Ectodermal cell (in vitro differentiated cells): ENCODE data around the gene LPP.

Experiments
- H3K27ac ChIP-seq: 2 replicates; pipeline ENCODE4 v1.7.0; 2013; ENCODE audit warnings: mild to moderate bottlenecking, low read depth, low read length; ENCODE audit not compliant: insufficient read depth, poor library complexity, severe bottlenecking
- H3K27me3 ChIP-seq: 2 replicates; pipeline ENCODE4 v1.7.0; 2013; ENCODE audit warnings: mild to moderate bottlenecking, low read length; ENCODE audit not compliant: insufficient read depth, control insufficient read depth, poor library complexity, severe bottlenecking
- H3K36me3 ChIP-seq: one replicate; pipeline ENCODE4 v1.7.0; 2013; ENCODE audit warnings: low read length; ENCODE audit not compliant: control insufficient read depth, insufficient read depth
- H3K4me1 ChIP-seq: one replicate; pipeline ENCODE4 v1.7.0; 2013; ENCODE audit warnings: low read length; ENCODE audit not compliant: control insufficient read depth, insufficient read depth
- H3K4me3 ChIP-seq: 2 replicates; pipeline ENCODE4 v1.7.0; 2013; ENCODE audit warnings: low read depth, low read length, control low read depth; ENCODE audit not compliant: insufficient read depth
- H3K9me3 ChIP-seq: 2 replicates; pipeline ENCODE4 v1.7.0; 2013; ENCODE audit warnings: mild to moderate bottlenecking, low read length, moderate library complexity; ENCODE audit not compliant: control insufficient read depth
- WGBS, 2 experiments: methylation state at CpG; one replicate each; pipeline ENCODE4 v1.1.7; 2013; ENCODE audit warnings: missing lambda C conversion rate in 2 of 2; 5-methylcytosine and 5-hydroxymethylcytosine counted together

Gene LPP

DNA sequence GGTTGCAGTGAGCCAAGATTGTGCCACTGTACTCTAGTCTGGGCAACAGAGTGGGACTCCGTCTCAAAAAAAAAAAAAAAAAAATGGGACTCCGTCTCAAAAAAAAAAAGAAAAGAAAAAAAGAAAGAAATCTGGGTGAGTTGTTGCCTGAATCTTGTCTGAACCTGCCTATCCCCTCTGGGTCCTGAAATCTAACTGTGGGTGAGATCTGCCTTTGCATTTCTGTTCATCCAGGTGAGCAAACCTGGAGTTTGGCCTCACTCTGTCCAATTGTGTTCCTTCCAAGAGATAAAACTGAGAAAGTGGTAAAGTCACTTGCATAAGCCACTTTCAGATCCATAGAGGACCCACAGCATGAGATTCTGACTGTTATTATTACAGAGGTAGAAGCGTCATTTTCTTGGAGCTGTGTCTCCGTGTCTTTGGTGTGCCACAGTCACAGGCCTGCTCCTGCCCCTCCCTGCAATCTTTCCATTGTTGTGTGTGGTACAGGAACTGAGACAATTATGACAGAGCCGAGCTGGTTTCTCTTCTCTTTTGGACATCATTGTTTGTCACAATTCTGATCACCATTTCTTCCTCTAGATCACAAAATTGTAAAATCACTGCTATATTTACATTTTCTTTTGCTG is 235.9 kb downstream of the LPP start:
- Histone ChIP-seq H3K4me3 (no peak overlapping the region), H3K9me3 (no peaks in the 10 kb centered on the region), H3K27me3 (no peaks in the 10 kb centered on the region), H3K4me1 (peaks cover 9% of the 10 kb centered on the region), H3K36me3 (no peaks in the 10 kb centered on the region), H3K27ac (no peak overlapping the region)
- 94 to 95% methylated on average over 5 of the region's 5 CpGs for WGBS, 2 experiments

DNA sequence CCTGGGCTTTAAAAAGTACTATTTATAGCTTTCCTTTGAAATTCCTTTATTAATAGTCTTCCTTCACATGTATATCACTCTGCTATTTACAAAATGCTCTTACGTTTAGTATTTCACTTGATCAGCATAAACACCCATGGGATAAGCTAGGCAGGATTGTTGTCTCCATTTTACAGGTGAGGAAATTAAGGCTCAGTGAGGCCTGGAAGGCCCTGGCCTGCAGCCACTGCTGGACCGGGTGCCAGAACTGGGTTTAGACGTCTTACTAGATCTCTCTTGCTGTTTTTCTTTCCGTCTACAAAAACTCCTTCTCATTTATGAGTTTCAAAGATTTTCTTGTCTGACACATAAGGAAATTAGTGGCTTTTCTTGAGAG is 236.4 kb downstream of the LPP start:
- H3K27ac ChIP-seq: peak overlapping the region; percentile 20
- no peaks in the 10 kb centered on the region for H3K9me3 ChIP-seq
- H3K27me3 ChIP-seq: no peaks in the 10 kb centered on the region
- H3K36me3 ChIP-seq: no peaks in the 10 kb centered on the region
- WGBS, 2 experiments: 91% methylated on average over 4 of the region's 4 CpGs
- peaks cover 9% of the 10 kb centered on the region for H3K4me1 ChIP-seq
- no peak overlapping the region for H3K4me3 ChIP-seq

DNA sequence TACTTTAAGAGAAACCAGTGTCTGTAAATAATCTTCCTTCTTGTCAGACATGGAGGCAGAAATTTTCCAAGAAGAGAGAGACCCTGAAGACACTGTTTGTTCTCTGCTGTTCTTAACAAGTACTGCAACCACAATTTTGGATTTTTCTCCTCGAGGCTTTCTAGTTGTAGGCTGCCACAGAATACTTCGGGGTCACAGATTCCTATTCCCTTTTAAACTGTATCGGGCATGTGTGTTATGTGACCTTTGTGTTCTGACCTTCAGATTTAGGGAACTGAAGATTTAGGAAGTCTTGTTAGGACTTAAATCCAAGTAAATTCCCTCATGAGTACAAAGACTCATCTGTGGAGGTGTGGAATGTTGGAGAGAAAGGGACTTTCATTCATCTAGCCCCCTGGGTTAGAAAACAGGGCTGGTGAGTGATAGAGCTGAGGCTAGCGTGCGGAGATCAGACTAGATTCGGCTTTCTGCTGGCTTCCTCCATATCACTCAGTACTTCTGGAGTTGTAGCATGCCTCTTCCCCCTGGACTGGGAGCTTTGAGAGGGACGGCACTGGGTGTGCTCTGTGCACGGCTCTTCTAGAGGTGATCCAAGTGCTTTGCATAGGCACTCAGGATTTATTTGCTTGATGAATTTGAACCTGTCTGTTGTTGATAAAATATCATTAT is 237.0 kb downstream of the LPP start:
- 73 to 79% methylated on average over 8 of the region's 8 CpGs for WGBS, 2 experiments
- no peaks in the 10 kb centered on the region for H3K9me3 ChIP-seq
- H3K27ac ChIP-seq: peak overlapping the region; percentile 20
- peaks cover 9% of the 10 kb centered on the region for H3K4me1 ChIP-seq
- no peaks in the 10 kb centered on the region for H3K27me3 ChIP-seq
- H3K4me3 ChIP-seq: no peak overlapping the region
- H3K36me3 ChIP-seq: no peaks in the 10 kb centered on the region

DNA sequence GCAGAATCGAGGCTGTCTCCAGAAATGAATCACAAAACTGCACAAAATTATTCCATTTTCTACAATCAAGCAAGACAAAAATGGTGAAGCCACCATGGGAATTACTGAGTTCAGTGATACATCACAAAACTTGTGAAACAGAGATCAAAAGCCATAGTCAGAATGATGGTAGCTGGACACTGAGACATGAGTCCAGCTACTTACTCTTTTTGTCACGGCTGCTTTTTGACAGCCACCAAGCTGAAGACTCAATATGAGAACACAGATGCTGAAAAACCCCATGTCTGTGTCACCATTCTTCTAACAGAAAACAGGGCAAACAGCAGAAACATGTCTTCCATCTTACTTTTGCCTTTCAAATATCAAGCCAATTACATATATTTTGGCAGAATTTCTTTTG is 237.6 kb downstream of the LPP start:
- Histone ChIP-seq H3K4me1 (peaks cover 9% of the 10 kb centered on the region), H3K4me3 (no peak overlapping the region), H3K27me3 (no peaks in the 10 kb centered on the region), H3K36me3 (no peaks in the 10 kb centered on the region), H3K27ac (no peak overlapping the region), H3K9me3 (no peaks in the 10 kb centered on the region)
- 98 to 99% methylated on average over 2 of the region's 2 CpGs for WGBS, 2 experiments

DNA sequence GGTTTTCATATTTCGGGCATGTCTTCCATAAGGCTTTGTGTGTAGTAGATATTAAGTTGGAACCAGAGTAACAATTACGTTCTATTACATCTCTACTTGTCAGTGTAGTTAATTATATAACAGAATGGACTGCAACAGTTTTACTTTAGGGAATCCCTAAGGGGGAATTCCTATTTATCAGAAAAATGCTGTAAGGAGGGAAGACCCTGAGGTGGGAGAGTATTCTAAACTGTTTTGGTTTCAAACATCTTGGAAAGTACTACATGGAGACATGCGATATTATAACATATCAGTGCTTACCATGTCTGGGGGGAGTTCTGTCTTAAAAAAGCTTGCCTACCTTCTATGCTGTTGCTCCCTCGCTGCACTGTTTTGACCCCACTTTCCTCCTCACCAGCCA is 238.1 kb downstream of the LPP start:
- Histone ChIP-seq H3K4me1 (peaks cover 9% of the 10 kb centered on the region), H3K27ac (no peak overlapping the region), H3K27me3 (no peaks in the 10 kb centered on the region), H3K9me3 (no peaks in the 10 kb centered on the region), H3K36me3 (no peaks in the 10 kb centered on the region), H3K4me3 (no peak overlapping the region)
- 83 to 90% methylated on average over 1 to 2 of the region's 4 CpGs for WGBS, 2 experiments

DNA sequence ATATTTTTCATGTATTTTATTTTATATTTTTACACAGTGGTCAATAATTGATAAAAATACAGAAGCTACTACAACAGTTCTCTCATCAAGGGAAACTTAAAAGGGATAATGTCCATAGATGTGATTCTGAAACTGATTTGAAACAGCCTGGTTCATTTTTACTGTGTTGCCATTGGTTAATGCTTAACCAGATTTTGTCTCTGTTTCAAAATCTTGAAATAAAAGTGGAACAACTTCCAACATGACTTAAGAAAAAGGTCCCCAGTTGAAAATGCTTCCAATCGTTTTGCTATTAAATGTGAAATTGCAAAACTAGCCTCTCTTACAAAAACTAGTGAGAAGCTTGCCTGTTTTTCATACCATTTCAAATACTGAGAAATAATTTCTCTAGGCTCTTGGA is 240.7 kb downstream of the LPP start:
- 82 to 94% methylated on average over 1 of the region's 1 CpG for whole genome bisulfite sequencing, 2 experiments
- Histone ChIP-seq H3K4me1 (peaks cover 9% of the 10 kb centered on the region), H3K4me3 (no peak overlapping the region), H3K27ac (no peak overlapping the region), H3K27me3 (no peaks in the 10 kb centered on the region), H3K9me3 (no peaks in the 10 kb centered on the region), H3K36me3 (no peaks in the 10 kb centered on the region)

DNA sequence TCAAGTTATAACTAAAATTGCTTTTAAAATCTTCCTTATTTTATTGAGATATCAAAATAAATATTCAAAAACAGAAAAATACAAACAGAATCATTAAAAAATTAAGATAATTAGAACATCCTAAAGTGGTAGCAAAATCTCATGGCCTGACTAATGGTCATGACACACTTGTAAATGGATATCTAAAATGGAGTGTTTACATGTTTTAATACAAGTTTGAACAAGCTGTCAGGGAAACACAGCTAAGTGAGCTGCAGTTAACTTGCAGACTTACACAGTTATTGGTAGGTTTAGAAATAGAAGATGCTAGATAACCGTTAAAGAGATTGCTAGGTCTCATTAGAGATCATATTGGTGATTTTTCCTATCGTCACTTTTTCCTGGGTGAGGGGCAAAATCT is 242.3 kb downstream of the LPP start:
- H3K36me3 ChIP-seq: no peaks in the 10 kb centered on the region
- H3K27ac ChIP-seq: no peak overlapping the region
- H3K4me3 ChIP-seq: no peak overlapping the region
- peaks cover 3% of the 10 kb centered on the region for H3K4me1 ChIP-seq
- no peaks in the 10 kb centered on the region for H3K9me3 ChIP-seq
- WGBS, 2 experiments: 90 to 100% methylated on average over 2 of the region's 2 CpGs
- H3K27me3 ChIP-seq: no peaks in the 10 kb centered on the region

DNA sequence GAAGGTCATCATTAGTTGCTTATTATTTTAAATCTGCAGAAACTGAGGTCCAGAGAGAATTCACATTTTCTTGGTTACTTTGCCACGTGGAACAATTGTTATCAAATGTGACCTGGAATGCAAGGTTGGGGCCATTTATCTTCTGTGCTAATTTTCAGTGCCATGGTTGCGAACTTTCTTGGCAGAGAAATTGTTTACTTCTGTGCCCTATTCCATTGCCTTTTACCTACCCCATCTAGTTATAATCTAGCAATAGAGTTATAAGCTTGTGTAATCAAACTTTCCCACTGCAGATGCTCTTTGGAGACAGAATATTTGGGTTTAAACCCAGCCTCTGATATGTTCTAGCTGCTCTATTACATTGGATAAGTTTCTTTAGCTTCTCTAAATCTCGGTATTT is 242.9 kb downstream of the LPP start:
- Histone ChIP-seq H3K4me3 (no peak overlapping the region), H3K27me3 (no peaks in the 10 kb centered on the region), H3K27ac (no peak overlapping the region), H3K36me3 (no peaks in the 10 kb centered on the region), H3K4me1 (no peaks in the 10 kb centered on the region), H3K9me3 (no peaks in the 10 kb centered on the region)
- WGBS, 2 experiments: 94 to 97% methylated on average over 3 of the region's 3 CpGs

DNA sequence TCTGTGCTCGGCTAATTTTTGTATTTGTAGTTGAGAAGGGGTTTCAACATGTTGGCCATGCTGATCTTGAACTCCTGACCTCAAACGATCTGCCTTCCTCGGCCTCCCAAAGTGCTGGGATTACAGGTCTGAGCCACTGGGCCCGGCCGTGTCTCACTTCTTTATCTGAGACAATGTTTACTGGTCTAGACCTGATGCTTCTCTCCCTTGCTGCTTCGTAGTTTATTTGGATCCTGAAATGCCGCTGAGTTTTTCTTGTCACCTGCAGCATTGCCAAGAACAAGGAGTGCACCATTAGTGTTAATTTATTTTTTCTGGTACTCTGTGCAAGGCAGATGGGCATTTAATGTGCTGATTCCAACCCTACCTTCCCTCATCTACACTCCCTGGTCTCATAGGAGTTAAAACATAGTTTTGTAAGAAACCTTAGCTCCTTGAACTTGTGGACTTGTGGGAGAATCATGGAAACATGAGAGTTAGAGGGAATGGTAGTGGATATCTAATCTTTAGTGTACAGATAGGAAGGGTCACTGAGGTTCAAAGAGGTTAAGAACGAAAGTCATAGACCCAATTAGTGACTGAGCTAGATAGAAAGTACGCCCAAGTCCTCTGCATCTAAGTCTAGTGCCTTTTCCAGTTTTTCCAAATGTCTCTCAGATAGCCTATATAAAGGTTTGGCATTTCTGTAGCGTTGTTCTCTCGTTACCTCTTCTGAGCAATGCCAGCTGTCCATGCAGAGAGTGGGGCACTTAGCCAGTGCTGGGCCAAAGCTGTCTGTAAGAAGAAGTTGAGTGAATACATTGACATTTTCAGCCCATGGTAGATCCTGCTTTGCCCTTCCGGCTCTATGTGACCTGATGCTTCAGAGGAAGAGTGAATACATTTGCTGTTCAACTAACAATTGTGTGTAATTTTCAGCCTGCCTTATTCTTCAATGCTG is 244.1 kb downstream of the LPP start:
- Histone ChIP-seq H3K36me3 (no peaks in the 10 kb centered on the region), H3K4me3 (no peak overlapping the region), H3K9me3 (no peaks in the 10 kb centered on the region), H3K27ac (no peak overlapping the region), H3K4me1 (no peaks in the 10 kb centered on the region), H3K27me3 (no peaks in the 10 kb centered on the region)
- 93 to 95% methylated on average over 12 of the region's 12 CpGs for WGBS, 2 experiments
